AG04449 (cell line): ENCODE results near the gene ARHGAP15.

ENCODE experiments used
- CTCF ChIA-PET: fragments of 350-600 bp; formaldehyde crosslinking; extraction: SDS; loops from one replicate; lab custom pipeline; 2021; ENCODE audit warnings: antibody characterized with exemption; lab: Yijun Ruan, JAX
- POLR2A ChIA-PET: fragments of 400-600, 350-600 bp; formaldehyde crosslinking; extraction: SDS; loops from one replicate; lab custom pipeline; 2020; ENCODE audit warnings: antibody characterized with exemption, inconsistent platforms; lab: Yijun Ruan, JAX
- DNase-seq: peaks from one replicate; pipeline ENCODE4 v3.0.0-alpha.2; 2010; ENCODE audit warnings: low read depth, low spot score
- H3K4me3 ChIP-seq: 2 replicates; pipeline ENCODE4 v1.5.1; 2011; ENCODE audit warnings: low read depth, mild to moderate bottlenecking, control low read depth, low read length
- TF ChIP-seq, protein P1 (sequence below): IDR thresholded peaks from one replicate; pipeline ENCODE4 v1.5.1; 2011; ENCODE audit warnings: mild to moderate bottlenecking, moderate library complexity, low read length, control low read depth, inconsistent platforms; ENCODE audit not compliant: insufficient read depth; ENCODE audit errors: missing control alignments

Gene ARHGAP15

DNA sequence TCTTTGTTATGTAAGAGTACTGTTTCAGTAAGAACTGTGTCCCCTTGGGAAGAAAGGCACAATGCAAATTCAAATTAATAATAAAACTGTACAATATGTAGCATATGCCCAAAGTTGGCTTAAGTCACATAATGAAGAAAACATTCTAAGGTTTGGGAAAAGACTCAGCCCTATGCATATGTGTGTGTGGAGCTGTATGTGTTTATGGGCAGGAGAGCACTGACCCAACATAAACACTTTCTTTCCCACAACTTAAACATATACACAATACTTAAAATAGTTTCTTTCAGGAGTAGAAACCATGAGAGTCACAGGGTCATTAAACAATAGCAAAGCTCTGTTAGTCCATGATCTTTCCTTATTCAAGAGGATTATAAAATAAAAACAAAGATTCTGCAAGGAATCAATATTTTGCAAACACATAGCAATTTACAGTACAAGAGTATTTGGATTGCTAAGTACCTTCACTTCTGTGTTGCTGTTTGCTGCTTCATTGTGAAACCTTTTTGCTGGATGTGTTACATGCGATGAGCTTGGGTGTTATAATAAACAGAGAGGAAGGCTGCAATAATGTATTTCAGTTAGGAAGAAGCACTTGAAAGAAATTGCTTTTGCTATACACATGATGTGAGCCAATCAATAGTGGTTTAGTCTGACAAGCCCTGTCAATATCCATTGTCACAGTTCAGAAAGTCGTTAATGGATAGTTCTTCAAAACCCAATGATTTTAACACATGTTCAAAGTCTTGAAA, 347.3 kb downstream of the ARHGAP15 start:
- no peak overlapping the region for H3K4me3 ChIP-seq
- TF ChIP-seq, protein P1, sequence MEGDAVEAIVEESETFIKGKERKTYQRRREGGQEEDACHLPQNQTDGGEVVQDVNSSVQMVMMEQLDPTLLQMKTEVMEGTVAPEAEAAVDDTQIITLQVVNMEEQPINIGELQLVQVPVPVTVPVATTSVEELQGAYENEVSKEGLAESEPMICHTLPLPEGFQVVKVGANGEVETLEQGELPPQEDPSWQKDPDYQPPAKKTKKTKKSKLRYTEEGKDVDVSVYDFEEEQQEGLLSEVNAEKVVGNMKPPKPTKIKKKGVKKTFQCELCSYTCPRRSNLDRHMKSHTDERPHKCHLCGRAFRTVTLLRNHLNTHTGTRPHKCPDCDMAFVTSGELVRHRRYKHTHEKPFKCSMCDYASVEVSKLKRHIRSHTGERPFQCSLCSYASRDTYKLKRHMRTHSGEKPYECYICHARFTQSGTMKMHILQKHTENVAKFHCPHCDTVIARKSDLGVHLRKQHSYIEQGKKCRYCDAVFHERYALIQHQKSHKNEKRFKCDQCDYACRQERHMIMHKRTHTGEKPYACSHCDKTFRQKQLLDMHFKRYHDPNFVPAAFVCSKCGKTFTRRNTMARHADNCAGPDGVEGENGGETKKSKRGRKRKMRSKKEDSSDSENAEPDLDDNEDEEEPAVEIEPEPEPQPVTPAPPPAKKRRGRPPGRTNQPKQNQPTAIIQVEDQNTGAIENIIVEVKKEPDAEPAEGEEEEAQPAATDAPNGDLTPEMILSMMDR = no peak
- DNase-seq = no peak
- ChIA-PET CTCF (no interaction called here), POLR2A (no interaction called here)

DNA sequence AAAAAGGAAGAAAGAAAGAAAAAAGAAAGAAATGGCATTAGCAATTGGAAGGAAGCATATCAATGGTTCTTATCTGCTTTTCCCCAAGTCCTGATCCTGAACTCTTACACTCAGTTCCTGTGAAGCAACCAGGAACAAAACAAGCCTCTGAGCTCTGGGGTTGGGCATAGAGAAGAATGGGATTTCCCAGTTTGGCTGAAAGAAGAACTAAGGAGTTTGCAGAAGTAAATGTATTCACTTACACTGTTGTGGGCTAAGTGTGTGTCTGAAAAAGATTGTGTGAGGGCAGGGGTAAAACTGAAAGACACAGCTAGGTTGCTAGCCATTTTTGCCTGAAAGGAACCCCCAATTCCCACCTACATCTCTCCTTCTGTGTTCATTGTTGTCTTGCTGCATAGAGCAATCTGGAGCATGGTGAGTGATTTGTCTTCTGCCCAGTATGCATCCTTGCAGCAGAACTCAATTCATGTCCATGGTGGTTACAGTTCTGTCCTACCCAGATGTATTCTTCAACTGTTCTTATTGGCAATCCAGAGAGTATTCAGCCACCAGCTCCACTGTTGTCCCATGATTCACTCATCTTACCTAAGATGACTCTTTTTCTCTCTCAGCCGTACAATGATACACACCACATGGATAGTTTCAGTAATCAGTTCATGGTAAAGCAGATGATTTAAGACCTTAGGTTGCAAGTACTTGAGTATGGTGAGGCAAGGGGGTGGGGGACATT, 348.7 kb downstream of the ARHGAP15 start:
- TF ChIP-seq, protein P1 = no peak
- no peak overlapping the region for H3K4me3 ChIP-seq
- no peak for DNase-seq
- ChIA-PET CTCF (no interaction called here), POLR2A (no interaction called here)

DNA sequence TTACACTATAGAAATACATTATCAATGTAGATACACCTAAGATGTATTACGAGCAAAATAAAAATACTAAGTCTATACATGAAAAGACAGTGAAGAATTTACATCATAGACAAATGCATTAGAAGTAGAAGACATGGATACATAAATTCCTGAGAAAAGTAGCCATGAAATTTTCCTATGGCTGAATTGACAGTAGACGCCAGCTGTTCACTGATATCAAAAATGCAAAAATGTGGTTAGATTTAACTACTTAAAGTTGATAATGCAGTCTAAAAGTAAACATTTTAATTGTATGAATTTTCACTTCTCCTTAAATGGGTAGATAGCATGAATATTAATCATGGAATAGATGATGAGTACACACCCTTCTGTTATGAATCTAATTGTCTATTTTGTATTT, 350.9 kb downstream of the ARHGAP15 start:
- ChIA-PET CTCF (no interaction called here), POLR2A (no interaction called here)
- TF ChIP-seq, protein P1 = no peak
- no peak overlapping the region for H3K4me3 ChIP-seq
- DNase-seq = no peak

DNA sequence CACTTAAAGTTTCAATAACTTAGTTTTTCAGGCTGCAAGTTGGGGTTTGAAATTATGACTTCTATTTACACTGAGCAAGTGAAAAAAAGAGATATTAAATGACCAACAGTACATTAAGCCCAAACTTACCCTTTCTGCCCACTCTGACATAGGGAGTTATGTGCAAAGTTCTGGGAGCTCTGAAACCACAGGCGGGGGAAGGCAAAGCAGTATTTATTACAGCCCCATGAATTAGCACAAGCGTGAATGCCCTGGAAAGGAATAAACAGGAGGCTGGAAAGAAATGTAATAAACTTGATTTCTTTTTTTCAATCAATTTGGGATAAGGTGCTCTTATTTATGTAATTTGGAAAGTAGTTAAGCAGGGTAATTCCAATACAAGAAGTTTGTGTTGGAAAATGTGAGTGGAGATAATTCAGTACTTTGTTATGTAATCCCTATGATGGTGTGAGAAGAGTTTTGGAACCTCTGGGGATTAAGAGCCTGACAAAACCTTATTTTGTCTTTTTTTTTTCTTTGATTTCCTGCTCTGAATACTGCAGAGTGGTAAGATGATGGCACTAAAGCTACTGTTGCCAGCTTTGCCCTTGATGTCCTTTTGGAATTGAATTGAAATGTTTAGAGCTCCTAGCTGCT, 351.5 kb downstream of the ARHGAP15 start:
- TF ChIP-seq, protein P1 = no peak
- POLR2A ChIA-PET = no interaction called here
- no peak overlapping the region for H3K4me3 ChIP-seq

GRCh38 chr2:143481237-143481623, 352.0 kb downstream of the ARHGAP15 start:
- POLR2A ChIA-PET = no interaction called here
- TF ChIP-seq, protein P1 = no peak
- H3K4me3 ChIP-seq = no peak overlapping the region
- CTCF ChIA-PET = no interaction called here
- DNase-seq = no peak

More for the DNA sequence above, 351.5 kb downstream of the ARHGAP15 start:
- no peak for DNase-seq
- CTCF ChIA-PET = no interaction called here

- TF ChIP-seq, protein P1 = no peak
Observed at GRCh38 chr2:143481733-143482132, 352.5 kb downstream of the ARHGAP15 start.

More at GRCh38 chr2:143481733-143482132, 352.5 kb downstream of the ARHGAP15 start:
- no peak overlapping the region for H3K4me3 ChIP-seq
- ChIA-PET POLR2A (no interaction called here), CTCF (no interaction called here)
- DNase-seq = no peak
